Measurements from ENCODE around the gene MYLK.
A peak's percentile ranks its signal among the peaks of the same experiment; 100 is the strongest.

MYLK gene

GRCh38 chr3:123636431-123636841 is 247.7 kb downstream of the MYLK start:
- FAIRE-seq (no peak), DNase-seq (ENCODE audit: insufficient read length, low spot score) (no peak)

GRCh38 chr3:123635717-123636116 is 248.4 kb downstream of the MYLK start:
- no peak for FAIRE-seq
- no peak for DNase-seq (ENCODE audit: insufficient read length, low spot score)

GRCh38 chr3:123635217-123635616 is 248.9 kb downstream of the MYLK start:
- FAIRE-seq (no peak), DNase-seq (ENCODE audit: insufficient read length, low spot score) (no peak)

- peak; percentile 49 for FAIRE-seq
- DNase-seq (ENCODE audit: insufficient read length, low spot score): no peak
These were observed 249.7 kb downstream of the MYLK start for GRCh38 chr3:123634149-123635051.

- FAIRE-seq (no peak), DNase-seq (ENCODE audit: insufficient read length, low spot score) (no peak)
These were observed 250.6 kb downstream of the MYLK start for GRCh38 chr3:123633530-123633929.

- FAIRE-seq (no peak), DNase-seq (ENCODE audit: insufficient read length, low spot score) (no peak)
These were observed 251.9 kb downstream of the MYLK start for GRCh38 chr3:123632161-123632655.

- no peak for DNase-seq (ENCODE audit: insufficient read length, low spot score)
- FAIRE-seq: no peak
These were observed 254.4 kb downstream of the MYLK start for GRCh38 chr3:123629747-123630047.

GRCh38 chr3:123628996-123629746 is 255.0 kb downstream of the MYLK start:
- DNase-seq (ENCODE audit: insufficient read length, low spot score) (no peak), FAIRE-seq (no peak)

- no peak for FAIRE-seq
- DNase-seq (ENCODE audit: insufficient read length, low spot score): no peak
These were observed 256.2 kb downstream of the MYLK start for GRCh38 chr3:123627673-123628670.

GRCh38 chr3:123626881-123627280 is 257.3 kb downstream of the MYLK start:
- DNase-seq (ENCODE audit: insufficient read length, low spot score): no peak
- FAIRE-seq: no peak

GRCh38 chr3:123624302-123624701 is 259.8 kb downstream of the MYLK start:
- DNase-seq (ENCODE audit: insufficient read length, low spot score) (no peak), FAIRE-seq (no peak)

- no peak for FAIRE-seq
- no peak for DNase-seq (ENCODE audit: insufficient read length, low spot score)
These were observed 260.7 kb downstream of the MYLK start for GRCh38 chr3:123623346-123623880.

- FAIRE-seq (no peak), DNase-seq (ENCODE audit: insufficient read length, low spot score) (no peak)
These were observed 261.4 kb downstream of the MYLK start for GRCh38 chr3:123622766-123623165.

GRCh38 chr3:123621850-123622189 is 262.3 kb downstream of the MYLK start:
- no peak for DNase-seq (ENCODE audit: insufficient read length, low spot score)
- FAIRE-seq: no peak

GRCh38 chr3:123621186-123621849 is 262.8 kb downstream of the MYLK start:
- DNase-seq (ENCODE audit: insufficient read length, low spot score) (no peak), FAIRE-seq (no peak)

- FAIRE-seq: no peak
- DNase-seq (ENCODE audit: insufficient read length, low spot score): no peak
These were observed 263.8 kb downstream of the MYLK start for GRCh38 chr3:123620343-123620742.

- DNase-seq (ENCODE audit: insufficient read length, low spot score) (no peak), FAIRE-seq (no peak)
These were observed 265.2 kb downstream of the MYLK start for GRCh38 chr3:123618768-123619484.

GRCh38 chr3:123618076-123618708 is 265.9 kb downstream of the MYLK start:
- FAIRE-seq (no peak), DNase-seq (ENCODE audit: insufficient read length, low spot score) (no peak)

GRCh38 chr3:123616593-123616992 is 267.5 kb downstream of the MYLK start:
- DNase-seq (ENCODE audit: insufficient read length, low spot score) (no peak), FAIRE-seq (no peak)

Data from HTR-8/SVneo (cell line).